SU-DHL-6 (cell line): ENCODE data around the gene IL20RB.

ENCODE experiments used
- EZH2phosphoT487 ChIP-seq: fragments of 200-600 bp; sonication (generic), shearing (Covaris generic); conservative IDR thresholded peaks from 2 replicates; pipeline ENCODE4 v1.6.1; 2018; ENCODE audit warnings: mild to moderate bottlenecking, antibody characterized with exemption, low read length, moderate library complexity, mixed read lengths
- TF ChIP-seq, protein P1 (sequence below): fragments of 200-600 bp; sonication (generic); IDR thresholded peaks from one replicate; pipeline ENCODE4 v1.5.1; 2017; ENCODE audit warnings: antibody characterized with exemption, mild to moderate bottlenecking, low read length, moderate library complexity; ENCODE audit not compliant: insufficient read depth, poor library complexity, severe bottlenecking

GRCh38 chr3:136988651-136989050, 30.9 kb downstream of the IL20RB start:
- TF ChIP-seq, protein P1, sequence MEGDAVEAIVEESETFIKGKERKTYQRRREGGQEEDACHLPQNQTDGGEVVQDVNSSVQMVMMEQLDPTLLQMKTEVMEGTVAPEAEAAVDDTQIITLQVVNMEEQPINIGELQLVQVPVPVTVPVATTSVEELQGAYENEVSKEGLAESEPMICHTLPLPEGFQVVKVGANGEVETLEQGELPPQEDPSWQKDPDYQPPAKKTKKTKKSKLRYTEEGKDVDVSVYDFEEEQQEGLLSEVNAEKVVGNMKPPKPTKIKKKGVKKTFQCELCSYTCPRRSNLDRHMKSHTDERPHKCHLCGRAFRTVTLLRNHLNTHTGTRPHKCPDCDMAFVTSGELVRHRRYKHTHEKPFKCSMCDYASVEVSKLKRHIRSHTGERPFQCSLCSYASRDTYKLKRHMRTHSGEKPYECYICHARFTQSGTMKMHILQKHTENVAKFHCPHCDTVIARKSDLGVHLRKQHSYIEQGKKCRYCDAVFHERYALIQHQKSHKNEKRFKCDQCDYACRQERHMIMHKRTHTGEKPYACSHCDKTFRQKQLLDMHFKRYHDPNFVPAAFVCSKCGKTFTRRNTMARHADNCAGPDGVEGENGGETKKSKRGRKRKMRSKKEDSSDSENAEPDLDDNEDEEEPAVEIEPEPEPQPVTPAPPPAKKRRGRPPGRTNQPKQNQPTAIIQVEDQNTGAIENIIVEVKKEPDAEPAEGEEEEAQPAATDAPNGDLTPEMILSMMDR: no peak
- TF ChIP-seq EZH2phosphoT487: no peak
